Transverse colon (tissue), 4 donors: ENCODE data around the gene MCOLN2.

Source experiments
- EP300 ChIP-seq: sonication (generic); formaldehyde crosslinking; IDR thresholded peaks from one replicate; pipeline ENCODE4 v1.6.1; 2017; ENCODE audit warnings: antibody characterized with exemption, low read depth
- POLR2A ChIP-seq: fragments of 450-650 bp; IDR thresholded peaks from one replicate; pipeline ENCODE4 v1.6.1; 2016; ENCODE audit warnings: antibody characterized with exemption, mild to moderate bottlenecking, moderate library complexity
- POLR2AphosphoS5 ChIP-seq, 3 donors: sonication (generic); formaldehyde crosslinking; IDR thresholded peaks; one replicate each; pipeline ENCODE4 v1.6.1; 2016; ENCODE audit warnings: antibody characterized with exemption in 3 of 3
- TF ChIP-seq, protein P1 (sequence below), 5 experiments: fragments of 200-600 bp in 3 of 5; fragments of 450-650 bp in 2 of 5; sonication (generic) in 3 of 5; IDR thresholded peaks; 1 replicate in 2 of 5; 2 replicates in 3 of 5; pipeline ENCODE4 v1.5.1; 2016 to 2017; ENCODE audit warnings: antibody characterized with exemption in 5 of 5, inconsistent platforms in 3 of 5, mild to moderate bottlenecking in 2 of 5, moderate library complexity in 1 of 5

DNA sequence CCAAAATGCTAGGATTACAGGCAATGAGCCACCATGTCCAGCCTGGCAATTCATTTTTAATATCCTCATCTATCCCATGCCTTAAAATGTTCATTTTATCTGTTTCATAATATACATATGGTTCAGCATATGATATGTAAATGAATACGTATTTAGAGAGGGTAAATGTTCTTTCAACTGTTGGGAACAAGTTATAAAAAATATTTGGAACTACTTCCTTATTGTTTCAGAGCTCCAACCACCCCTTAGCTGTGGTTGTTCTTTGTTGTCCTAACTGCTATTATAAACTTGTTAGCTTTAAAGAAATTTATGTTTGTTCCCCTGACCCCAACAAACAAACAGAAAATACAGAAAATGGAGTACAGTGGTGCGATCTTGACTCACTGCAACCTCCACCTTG is 14.5 kb downstream of the MCOLN2 start:
- TF ChIP-seq, protein P1, sequence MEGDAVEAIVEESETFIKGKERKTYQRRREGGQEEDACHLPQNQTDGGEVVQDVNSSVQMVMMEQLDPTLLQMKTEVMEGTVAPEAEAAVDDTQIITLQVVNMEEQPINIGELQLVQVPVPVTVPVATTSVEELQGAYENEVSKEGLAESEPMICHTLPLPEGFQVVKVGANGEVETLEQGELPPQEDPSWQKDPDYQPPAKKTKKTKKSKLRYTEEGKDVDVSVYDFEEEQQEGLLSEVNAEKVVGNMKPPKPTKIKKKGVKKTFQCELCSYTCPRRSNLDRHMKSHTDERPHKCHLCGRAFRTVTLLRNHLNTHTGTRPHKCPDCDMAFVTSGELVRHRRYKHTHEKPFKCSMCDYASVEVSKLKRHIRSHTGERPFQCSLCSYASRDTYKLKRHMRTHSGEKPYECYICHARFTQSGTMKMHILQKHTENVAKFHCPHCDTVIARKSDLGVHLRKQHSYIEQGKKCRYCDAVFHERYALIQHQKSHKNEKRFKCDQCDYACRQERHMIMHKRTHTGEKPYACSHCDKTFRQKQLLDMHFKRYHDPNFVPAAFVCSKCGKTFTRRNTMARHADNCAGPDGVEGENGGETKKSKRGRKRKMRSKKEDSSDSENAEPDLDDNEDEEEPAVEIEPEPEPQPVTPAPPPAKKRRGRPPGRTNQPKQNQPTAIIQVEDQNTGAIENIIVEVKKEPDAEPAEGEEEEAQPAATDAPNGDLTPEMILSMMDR (IDR thresholded peaks at IDR 0.05), result no peak
- no peak for TF ChIP-seq POLR2A
- no peak for TF ChIP-seq POLR2AphosphoS5 (IDR thresholded peaks at IDR 0.05)
- no peak for TF ChIP-seq EP300
